ENCODE measurements around the gene CPEB1.
A peak's percentile ranks its signal among the peaks of the same experiment; 100 is the strongest.

The CPEB1 gene

GRCh38 chr15:82647045-82647834, at the start of gene CPEB1:
Gene CPEB1, minus strand, starts transcription at chr15:82647363. Its CDS starts 18,904 bp downstream, at chr15:82628459.
- peak; percentile 25 for DNase-seq (ENCODE audit: low read depth)

GRCh38 chr15:82692171-82692570, 45.0 kb upstream of the CPEB1 start:
- no peak for DNase-seq (ENCODE audit: low read depth)

GRCh38 chr15:82689147-82689546, 42.0 kb upstream of the CPEB1 start:
- no peak for DNase-seq (ENCODE audit: low read depth)

- DNase-seq (ENCODE audit: low read depth): no peak
Measured at GRCh38 chr15:82688691-82689090, 41.5 kb upstream of the CPEB1 start.

- DNase-seq (ENCODE audit: low read depth): no peak
Measured at GRCh38 chr15:82681371-82681770, 34.2 kb upstream of the CPEB1 start.

GRCh38 chr15:82680200-82681102, 33.3 kb upstream of the CPEB1 start:
- DNase-seq (ENCODE audit: low read depth): no peak

- no peak for DNase-seq (ENCODE audit: low read depth)
Measured at GRCh38 chr15:82679626-82680199, 32.5 kb upstream of the CPEB1 start.

- DNase-seq (ENCODE audit: low read depth): no peak
Measured at GRCh38 chr15:82677720-82678323, 30.7 kb upstream of the CPEB1 start.

- DNase-seq (ENCODE audit: low read depth): no peak
Measured at GRCh38 chr15:82674873-82675272, 27.7 kb upstream of the CPEB1 start.

- DNase-seq (ENCODE audit: low read depth): no peak
Measured at GRCh38 chr15:82670699-82671098, 23.5 kb upstream of the CPEB1 start.

- DNase-seq (ENCODE audit: low read depth): no peak
Measured at GRCh38 chr15:82666606-82667005, 19.4 kb upstream of the CPEB1 start.

- no peak for DNase-seq (ENCODE audit: low read depth)
Measured at GRCh38 chr15:82664021-82664420, 16.9 kb upstream of the CPEB1 start.

- peak; percentile 33 for DNase-seq (ENCODE audit: low read depth)
Measured at GRCh38 chr15:82663186-82663600, 16.0 kb upstream of the CPEB1 start.

GRCh38 chr15:82662641-82663040, 15.5 kb upstream of the CPEB1 start:
- no peak for DNase-seq (ENCODE audit: low read depth)

- DNase-seq (ENCODE audit: low read depth): no peak
Measured at GRCh38 chr15:82660378-82660777, 13.2 kb upstream of the CPEB1 start.

- DNase-seq (ENCODE audit: low read depth): no peak
Measured at GRCh38 chr15:82656641-82657266, 9.6 kb upstream of the CPEB1 start.

GRCh38 chr15:82655606-82656005, 8.4 kb upstream of the CPEB1 start:
- no peak for DNase-seq (ENCODE audit: low read depth)

- DNase-seq (ENCODE audit: low read depth): no peak
Measured at GRCh38 chr15:82653483-82654168, 6.5 kb upstream of the CPEB1 start.

- DNase-seq (ENCODE audit: low read depth): no peak
Measured at GRCh38 chr15:82651708-82652107, 4.5 kb upstream of the CPEB1 start.

GRCh38 chr15:82650046-82650670, 3.0 kb upstream of the CPEB1 start:
- DNase-seq (ENCODE audit: low read depth): no peak
